SK-N-MC (cell line): Measurements from ENCODE around the gene SPAG17.

Experiments
- EZH2 ChIP-seq: fragments of 200-600 bp; sonication (generic); IDR thresholded peaks from one replicate; pipeline ENCODE4 v1.6.1; 2017; ENCODE audit warnings: antibody characterized with exemption
- FOXP2 ChIP-seq: optimal IDR thresholded peaks from 2 replicates; pipeline ENCODE3; 2011; ENCODE audit warnings: mild to moderate bottlenecking, moderate library complexity; ENCODE audit not compliant: insufficient read depth; ENCODE audit errors: extremely low read length, control extremely low read depth

- TF ChIP-seq FOXP2, result no peak
- TF ChIP-seq EZH2, result no peak
Measured at GRCh38 chr1:118090130-118090529, 94.9 kb downstream of the SPAG17 start.
